Mesenchymal stem cell (in vitro differentiated cells and primary cell): ENCODE data around the gene ANTXR2.

Source experiments
- DNase-seq: peaks from one replicate; pipeline ENCODE4 v3.0.0-alpha.2; 2013
- H2AFZ ChIP-seq: one replicate; pipeline ENCODE4 v1.6.1; 2013; ENCODE audit warnings: low read depth, mild to moderate bottlenecking, control low read depth, inconsistent platforms, low read length, moderate library complexity
- H2AK5ac ChIP-seq: 2 replicates; pipeline ENCODE4 v1.6.1; 2013; ENCODE audit warnings: low read length, moderate library complexity, mild to moderate bottlenecking, inconsistent platforms; ENCODE audit not compliant: severe bottlenecking
- H2BK120ac ChIP-seq: one replicate; pipeline ENCODE4 v1.6.1; 2013; ENCODE audit warnings: low read depth, mild to moderate bottlenecking, inconsistent platforms, low read length, moderate library complexity
- H2BK12ac ChIP-seq, 2 experiments: one replicate each; pipeline ENCODE4 v1.6.1; 2013; ENCODE audit warnings: inconsistent platforms in 2 of 2, low read length in 2 of 2, mild to moderate bottlenecking in 2 of 2, moderate library complexity in 2 of 2, control low read depth in 1 of 2
- H2BK15ac ChIP-seq: one replicate; pipeline ENCODE4 v1.6.1; 2013; ENCODE audit warnings: mild to moderate bottlenecking, low read depth, inconsistent platforms; ENCODE audit not compliant: poor library complexity, severe bottlenecking
- H2BK5ac ChIP-seq: 2 replicates; pipeline ENCODE4 v1.6.1; 2013; ENCODE audit warnings: low read depth, mild to moderate bottlenecking, low read length, control low read depth, inconsistent platforms; ENCODE audit not compliant: poor library complexity, severe bottlenecking
- H3K14ac ChIP-seq, 2 experiments: one replicate each; pipeline ENCODE4 v1.6.1; 2013; ENCODE audit warnings: inconsistent platforms in 2 of 2, low read length in 2 of 2, control low read depth in 1 of 2, mild to moderate bottlenecking in 1 of 2, moderate library complexity in 1 of 2
- H3K18ac ChIP-seq, 2 experiments: one replicate each; pipeline ENCODE4 v1.6.1; 2013; ENCODE audit warnings: inconsistent platforms in 2 of 2, low read length in 2 of 2, control low read depth in 1 of 2, low read depth in 1 of 2, mild to moderate bottlenecking in 1 of 2
- H3K23ac ChIP-seq, 2 experiments: one replicate each; pipeline ENCODE4 v1.6.1; 2013; ENCODE audit warnings: inconsistent platforms in 2 of 2, low read length in 2 of 2, mild to moderate bottlenecking in 2 of 2, moderate library complexity in 2 of 2, control low read depth in 1 of 2
- H3K27ac ChIP-seq: 2 replicates; pipeline ENCODE4 v1.5.1; 2013; ENCODE audit warnings: mild to moderate bottlenecking, moderate library complexity, low read length, control low read depth, inconsistent platforms; ENCODE audit not compliant: poor library complexity, severe bottlenecking
- H3K27me3 ChIP-seq, 2 experiments: 2 replicates each; pipeline versions ENCODE4 v1.6.1 to v1.7.0; 2013; ENCODE audit warnings: low read length in 2 of 2, mild to moderate bottlenecking in 2 of 2, moderate library complexity in 2 of 2, control low read depth in 1 of 2, inconsistent platforms in 1 of 2; ENCODE audit not compliant: control insufficient read depth in 1 of 2, insufficient read depth in 1 of 2
- H3K36me3 ChIP-seq, 2 experiments: 2 replicates each; pipeline versions ENCODE4 v1.6.1 to v1.7.0; 2013; ENCODE audit warnings: low read length in 2 of 2, control low read depth in 1 of 2, inconsistent platforms in 1 of 2, low read depth in 1 of 2, mild to moderate bottlenecking in 1 of 2; ENCODE audit not compliant: insufficient read depth in 2 of 2, control insufficient read depth in 1 of 2
- H3K4ac ChIP-seq, 2 experiments: one replicate each; pipeline ENCODE4 v1.6.1; 2013; ENCODE audit warnings: inconsistent platforms in 2 of 2, low read length in 2 of 2, mild to moderate bottlenecking in 2 of 2, moderate library complexity in 2 of 2, control low read depth in 1 of 2, low read depth in 1 of 2
- H3K4me1 ChIP-seq: 2 replicates; pipeline ENCODE4 v1.6.1; 2013; ENCODE audit warnings: low read depth, low read length, control low read depth; ENCODE audit not compliant: control insufficient read depth, insufficient read depth
- H3K4me2 ChIP-seq: 2 replicates; pipeline ENCODE4 v1.6.1; 2013; ENCODE audit warnings: low read length, mild to moderate bottlenecking, inconsistent platforms; ENCODE audit not compliant: poor library complexity, severe bottlenecking
- H3K4me3 ChIP-seq, 2 experiments: 2 replicates each; pipeline versions ENCODE4 v1.5.1 to v1.7.0; 2013; ENCODE audit warnings: low read length in 2 of 2, mild to moderate bottlenecking in 2 of 2, control low read depth in 1 of 2, low read depth in 1 of 2; ENCODE audit not compliant: insufficient read depth in 1 of 2
- H3K79me1 ChIP-seq: replicated peaks from 2 replicates; pipeline ENCODE4 v1.6.1; 2013; ENCODE audit warnings: mild to moderate bottlenecking, control low read depth, low read length, inconsistent platforms; ENCODE audit not compliant: poor library complexity, severe bottlenecking
- H3K9ac ChIP-seq: 2 replicates; pipeline ENCODE4 v1.7.0; 2013; ENCODE audit warnings: mild to moderate bottlenecking, low read length, moderate library complexity
- H3K9me3 ChIP-seq: 2 replicates; pipeline ENCODE4 v1.7.0; 2013; ENCODE audit warnings: mild to moderate bottlenecking, low read length; ENCODE audit not compliant: control insufficient read depth
- H4K8ac ChIP-seq: one replicate; pipeline ENCODE4 v1.6.1; 2013; ENCODE audit warnings: inconsistent platforms, mild to moderate bottlenecking, low read length, moderate library complexity
- H4K91ac ChIP-seq: one replicate; pipeline ENCODE4 v1.6.1; 2013; ENCODE audit warnings: mild to moderate bottlenecking, low read length, inconsistent platforms
- WGBS: methylation state at CpG from one replicate; pipeline ENCODE4 v1.1.7; 2013; ENCODE audit warnings: mixed read lengths; 5-methylcytosine and 5-hydroxymethylcytosine counted together

Gene ANTXR2

GRCh38 chr4:79949178-79949577 lies 123.9 kb downstream of the ANTXR2 start:
- H3K18ac ChIP-seq, result no peak overlapping the region
- H4K91ac ChIP-seq, result no peak overlapping the region
- WGBS, result 100% methylated on average over 2 of the region's 2 CpGs
- no peak overlapping the region for H3K4me2 ChIP-seq
- H3K4me1 ChIP-seq, result no peaks in the 10 kb centered on the region
- no peak overlapping the region for H3K27ac ChIP-seq
- H3K14ac ChIP-seq, result no peak overlapping the region
- H3K79me1 ChIP-seq, result peaks cover 3% of the 10 kb centered on the region
- H2AK5ac ChIP-seq, result no peak overlapping the region
- H3K9ac ChIP-seq, result no peak overlapping the region
- no peak overlapping the region for H2BK5ac ChIP-seq
- H4K8ac ChIP-seq, result no peak overlapping the region
- no peak overlapping the region for H3K23ac ChIP-seq
- no peaks in the 10 kb centered on the region for H3K9me3 ChIP-seq
- H2AFZ ChIP-seq, result no peak overlapping the region
- no peaks in the 10 kb centered on the region for H3K27me3 ChIP-seq
- H2BK15ac ChIP-seq, result no peak overlapping the region
- H3K4me3 ChIP-seq, result no peak overlapping the region
- no peak overlapping the region for H2BK120ac ChIP-seq
- H3K36me3 ChIP-seq, result peaks cover 0 to 50% of the 10 kb centered on the region in 2 experiments
- no peak overlapping the region for H3K4ac ChIP-seq
- no peak overlapping the region for H2BK12ac ChIP-seq
- DNase-seq, result no peak

DNA sequence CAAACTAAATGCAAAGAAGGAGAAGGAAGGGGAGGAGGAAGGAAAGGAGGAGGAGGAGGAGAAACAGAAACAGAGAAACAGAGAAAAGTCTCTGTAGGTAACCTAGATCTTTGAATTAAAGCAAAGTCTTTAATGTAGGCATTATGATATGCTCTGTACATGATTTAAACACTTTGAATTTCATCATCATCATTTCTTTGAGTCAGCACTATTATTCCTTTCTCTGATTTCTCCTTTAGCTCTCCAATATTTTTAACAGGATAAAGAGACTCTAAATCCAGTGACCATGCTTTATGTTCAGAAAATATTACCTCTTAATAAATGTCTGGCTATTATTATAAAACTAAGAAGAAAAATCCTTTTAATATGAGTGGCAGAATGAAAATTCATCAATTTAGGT lies 124.3 kb downstream of the ANTXR2 start:
- H3K27me3 ChIP-seq, result no peaks in the 10 kb centered on the region
- no peak overlapping the region for H3K23ac ChIP-seq
- DNase-seq, result no peak
- H3K4ac ChIP-seq, result no peak overlapping the region
- H4K8ac ChIP-seq, result no peak overlapping the region
- no peak overlapping the region for H2BK12ac ChIP-seq
- no peak overlapping the region for H2AFZ ChIP-seq
- H3K9ac ChIP-seq, result no peak overlapping the region
- no peaks in the 10 kb centered on the region for H3K4me1 ChIP-seq
- no peak overlapping the region for H3K18ac ChIP-seq
- no peak overlapping the region for H2BK5ac ChIP-seq
- no peak overlapping the region for H3K4me3 ChIP-seq
- H3K14ac ChIP-seq, result no peak overlapping the region
- H2BK15ac ChIP-seq, result no peak overlapping the region
- H3K9me3 ChIP-seq, result no peaks in the 10 kb centered on the region
- H4K91ac ChIP-seq, result no peak overlapping the region
- H3K79me1 ChIP-seq, result peaks cover 3% of the 10 kb centered on the region
- H3K4me2 ChIP-seq, result no peak overlapping the region
- H2BK120ac ChIP-seq, result no peak overlapping the region
- no peak overlapping the region for H3K27ac ChIP-seq
- peaks cover 0 to 47% of the 10 kb centered on the region in 2 experiments for H3K36me3 ChIP-seq
- H2AK5ac ChIP-seq, result no peak overlapping the region

DNA sequence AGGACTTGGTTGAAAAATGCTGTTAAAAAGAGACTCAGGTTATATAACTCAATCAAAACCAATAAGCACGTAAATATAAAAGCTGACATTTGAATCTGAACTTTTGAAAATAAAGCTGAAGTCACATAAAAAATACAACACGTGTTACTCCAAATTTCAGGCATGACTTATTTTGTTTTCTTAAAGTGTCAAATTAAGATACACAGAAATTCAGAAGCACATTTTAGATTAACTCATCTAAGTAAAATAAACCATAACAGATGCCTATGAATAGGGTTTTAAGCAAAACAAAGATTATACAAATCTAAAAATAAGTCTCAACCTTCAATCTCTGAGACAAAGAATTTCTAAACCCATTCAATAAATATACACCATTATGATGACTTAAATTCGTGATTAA lies 124.8 kb downstream of the ANTXR2 start:
- H3K18ac ChIP-seq, result no peak overlapping the region
- H3K14ac ChIP-seq, result no peak overlapping the region
- no peak overlapping the region for H2BK12ac ChIP-seq
- H2AK5ac ChIP-seq, result no peak overlapping the region
- no peak overlapping the region for H2BK120ac ChIP-seq
- no peaks in the 10 kb centered on the region for H3K4me1 ChIP-seq
- no peaks in the 10 kb centered on the region for H3K27me3 ChIP-seq
- H2BK5ac ChIP-seq, result no peak overlapping the region
- H2BK15ac ChIP-seq, result no peak overlapping the region
- H3K36me3 ChIP-seq, result peaks cover 0 to 47% of the 10 kb centered on the region in 2 experiments
- H3K4me2 ChIP-seq, result no peak overlapping the region
- DNase-seq, result no peak
- no peak overlapping the region for H3K27ac ChIP-seq
- peaks cover 3% of the 10 kb centered on the region for H3K79me1 ChIP-seq
- H2AFZ ChIP-seq, result no peak overlapping the region
- no peak overlapping the region for H3K4ac ChIP-seq
- no peaks in the 10 kb centered on the region for H3K9me3 ChIP-seq
- H4K91ac ChIP-seq, result no peak overlapping the region
- no peak overlapping the region for H3K9ac ChIP-seq
- H3K4me3 ChIP-seq, result no peak overlapping the region
- no peak overlapping the region for H4K8ac ChIP-seq
- no peak overlapping the region for H3K23ac ChIP-seq
- no CpG with 5 or more reads among the region's 3 CpGs for WGBS

GRCh38 chr4:79947386-79947785 lies 125.6 kb downstream of the ANTXR2 start:
- H2BK5ac ChIP-seq, result no peak overlapping the region
- H3K4me3 ChIP-seq, result no peak overlapping the region
- no peak overlapping the region for H2BK120ac ChIP-seq
- no peaks in the 10 kb centered on the region for H3K4me1 ChIP-seq
- H4K91ac ChIP-seq, result no peak overlapping the region
- peaks cover 0 to 45% of the 10 kb centered on the region in 2 experiments for H3K36me3 ChIP-seq
- peaks cover 3% of the 10 kb centered on the region for H3K79me1 ChIP-seq
- no peak overlapping the region for H3K23ac ChIP-seq
- DNase-seq, result no peak
- H2AFZ ChIP-seq, result no peak overlapping the region
- H3K9ac ChIP-seq, result no peak overlapping the region
- WGBS, result 77% methylated on average over 1 of the region's 1 CpG
- no peak overlapping the region for H2BK12ac ChIP-seq
- no peaks in the 10 kb centered on the region for H3K27me3 ChIP-seq
- no peak overlapping the region for H2BK15ac ChIP-seq
- H4K8ac ChIP-seq, result no peak overlapping the region
- no peaks in the 10 kb centered on the region for H3K9me3 ChIP-seq
- no peak overlapping the region for H3K27ac ChIP-seq
- no peak overlapping the region for H2AK5ac ChIP-seq
- no peak overlapping the region for H3K18ac ChIP-seq
- no peak overlapping the region for H3K14ac ChIP-seq
- H3K4ac ChIP-seq, result no peak overlapping the region
- no peak overlapping the region for H3K4me2 ChIP-seq
